Peyer's patch (tissue), 4 donors: ENCODE measurements around the gene LBX2.

Source experiments
- POLR2A ChIP-seq, 2 donors: fragments of 450-650 bp; IDR thresholded peaks; one replicate each; pipeline ENCODE4 v1.5.1; 2017; ENCODE audit warnings: antibody characterized with exemption in 2 of 2, mild to moderate bottlenecking in 2 of 2, moderate library complexity in 2 of 2
- TF ChIP-seq, protein P1 (sequence below), 6 experiments: fragments of 450-650 bp in 4 of 6; fragments of 200-600 bp in 2 of 6; sonication (generic) in 1 of 6; IDR thresholded peaks; one replicate each; pipeline ENCODE4 v1.5.1; 2017 to 2019; ENCODE audit warnings: antibody characterized with exemption in 6 of 6, mild to moderate bottlenecking in 3 of 6, moderate library complexity in 1 of 6

DNA sequence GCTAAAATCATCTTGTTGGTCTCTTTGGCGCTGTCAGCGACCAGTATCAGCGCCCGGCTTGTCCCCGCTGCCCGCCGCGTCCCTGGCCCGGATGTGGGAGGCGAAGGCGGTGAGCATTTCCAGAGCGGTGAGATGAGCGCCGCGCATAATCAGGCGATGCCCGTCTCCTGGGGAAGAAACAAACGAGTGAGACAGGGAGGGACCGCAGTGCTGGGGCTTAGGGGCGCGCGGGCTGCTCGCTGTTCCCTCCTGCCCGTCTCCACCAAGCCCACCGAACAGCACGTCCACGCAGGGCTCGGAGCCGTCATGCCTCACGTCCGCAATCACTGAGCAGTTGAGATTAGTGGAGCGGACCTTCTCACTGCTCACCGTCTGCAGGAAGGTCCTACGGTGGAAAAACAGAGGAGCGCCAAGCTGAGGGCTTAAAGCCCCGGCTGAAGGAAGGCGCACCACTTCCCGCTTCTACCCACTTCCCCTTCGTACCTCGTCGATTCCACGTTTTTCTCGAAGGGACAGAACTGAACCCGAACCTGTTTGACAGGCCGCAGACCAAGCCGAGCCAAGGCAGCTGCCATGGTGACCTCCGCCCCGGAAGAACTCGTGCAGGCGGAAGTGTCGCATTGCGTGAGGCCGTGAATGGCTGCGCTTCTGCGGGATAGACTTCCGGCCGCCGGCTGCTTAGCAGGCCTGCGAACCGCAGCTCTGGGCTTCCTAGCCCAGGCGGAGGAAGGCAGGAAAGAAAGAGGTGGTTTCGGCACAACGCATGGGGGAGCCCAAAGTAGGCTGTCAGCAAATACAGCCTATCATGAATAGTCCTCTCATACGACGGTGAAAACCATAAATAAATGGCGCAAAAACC, 27.1 kb downstream of the LBX2 start, which contains the start of gene MRPL53:
- TF ChIP-seq, protein P1, sequence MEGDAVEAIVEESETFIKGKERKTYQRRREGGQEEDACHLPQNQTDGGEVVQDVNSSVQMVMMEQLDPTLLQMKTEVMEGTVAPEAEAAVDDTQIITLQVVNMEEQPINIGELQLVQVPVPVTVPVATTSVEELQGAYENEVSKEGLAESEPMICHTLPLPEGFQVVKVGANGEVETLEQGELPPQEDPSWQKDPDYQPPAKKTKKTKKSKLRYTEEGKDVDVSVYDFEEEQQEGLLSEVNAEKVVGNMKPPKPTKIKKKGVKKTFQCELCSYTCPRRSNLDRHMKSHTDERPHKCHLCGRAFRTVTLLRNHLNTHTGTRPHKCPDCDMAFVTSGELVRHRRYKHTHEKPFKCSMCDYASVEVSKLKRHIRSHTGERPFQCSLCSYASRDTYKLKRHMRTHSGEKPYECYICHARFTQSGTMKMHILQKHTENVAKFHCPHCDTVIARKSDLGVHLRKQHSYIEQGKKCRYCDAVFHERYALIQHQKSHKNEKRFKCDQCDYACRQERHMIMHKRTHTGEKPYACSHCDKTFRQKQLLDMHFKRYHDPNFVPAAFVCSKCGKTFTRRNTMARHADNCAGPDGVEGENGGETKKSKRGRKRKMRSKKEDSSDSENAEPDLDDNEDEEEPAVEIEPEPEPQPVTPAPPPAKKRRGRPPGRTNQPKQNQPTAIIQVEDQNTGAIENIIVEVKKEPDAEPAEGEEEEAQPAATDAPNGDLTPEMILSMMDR (IDR thresholded peaks at IDR 0.05): no peak
- TF ChIP-seq POLR2A (IDR thresholded peaks at IDR 0.05): peak; percentile 79 to 80
